GM12878 (cell line): Measurements from ENCODE around the gene EIF3D.

ENCODE experiments used
- BACH1 ChIP-seq: fragments of 450-650 bp; IDR thresholded peaks from 2 replicates; pipeline ENCODE4 v1.6.1; 2017; ENCODE audit warnings: mild to moderate bottlenecking, borderline replicate concordance
- MTA2 ChIP-seq: fragments of 450-650 bp; IDR thresholded peaks from 2 replicates; pipeline ENCODE4 v1.6.1; 2016; ENCODE audit warnings: low read depth, mild to moderate bottlenecking, moderate library complexity
- NFYA ChIP-seq: IDR thresholded peaks from 2 replicates; pipeline ENCODE4 v1.6.1; 2011; ENCODE audit warnings: low read depth, mild to moderate bottlenecking, low read length, improper control_type of control experiment, borderline replicate concordance
- POLR2A ChIP-seq: IDR thresholded peaks from 2 replicates; pipeline ENCODE4 v1.6.1; 2011; ENCODE audit warnings: low read depth, mild to moderate bottlenecking, low read length
- POLR2AphosphoS5 ChIP-seq: IDR thresholded peaks from 2 replicates; pipeline ENCODE4 v1.6.1; 2011; ENCODE audit warnings: mild to moderate bottlenecking, low read length, inconsistent platforms
- RELA ChIP-seq: fragments of 450-650 bp; IDR thresholded peaks from 2 replicates; pipeline ENCODE4 v1.8.0; 2014; ENCODE audit warnings: borderline replicate concordance; ENCODE audit not compliant: partially characterized antibody
- SPI1 ChIP-seq: IDR thresholded peaks from 2 replicates; pipeline ENCODE4 v1.6.1; 2011; ENCODE audit warnings: low read depth, mild to moderate bottlenecking, low read length, moderate library complexity, borderline replicate concordance; ENCODE audit not compliant: insufficient read depth
- YBX1 ChIP-seq: fragments of 450-650 bp; IDR thresholded peaks from 2 replicates; pipeline ENCODE4 v1.6.1; 2016; ENCODE audit warnings: antibody characterized with exemption
- ZNF384 ChIP-seq: IDR thresholded peaks from 2 replicates; pipeline ENCODE4 v1.6.1; 2012; ENCODE audit warnings: low read depth, mild to moderate bottlenecking, low read length, improper control_type of control experiment, borderline replicate concordance
- TF ChIP-seq, protein P1 (sequence below): fragments of 450-650 bp; formaldehyde crosslinking; IDR thresholded peaks from 2 replicates; pipeline ENCODE4 v1.4.0; 2020; ENCODE audit warnings: mild to moderate bottlenecking, moderate library complexity
- TF ChIP-seq, protein P2 (sequence below): fragments of 450-650 bp; formaldehyde crosslinking; IDR thresholded peaks from 2 replicates; pipeline ENCODE4 v1.5.0; 2022; ENCODE audit warnings: mild to moderate bottlenecking, missing genetic modification characterization
- TF ChIP-seq, protein P3 (sequence below), 3 experiments: IDR thresholded peaks in 2 of 3; conservative IDR thresholded peaks in 1 of 3; 2 replicates each; pipeline ENCODE4 v1.5.1; 2011; ENCODE audit warnings: low read depth in 3 of 3, low read length in 3 of 3, mild to moderate bottlenecking in 3 of 3, control low read depth in 2 of 3, moderate library complexity in 2 of 3, inconsistent platforms in 1 of 3, mixed read lengths in 1 of 3; ENCODE audit not compliant: control insufficient read depth in 2 of 3, insufficient read depth in 1 of 3; ENCODE audit errors: extremely low read depth in 1 of 3
- TF ChIP-seq, protein P4 (sequence below): IDR thresholded peaks from 2 replicates; pipeline ENCODE4 v1.6.1; 2011; ENCODE audit warnings: mild to moderate bottlenecking, low read depth, low read length, moderate library complexity; ENCODE audit not compliant: insufficient replicate concordance

DNA sequence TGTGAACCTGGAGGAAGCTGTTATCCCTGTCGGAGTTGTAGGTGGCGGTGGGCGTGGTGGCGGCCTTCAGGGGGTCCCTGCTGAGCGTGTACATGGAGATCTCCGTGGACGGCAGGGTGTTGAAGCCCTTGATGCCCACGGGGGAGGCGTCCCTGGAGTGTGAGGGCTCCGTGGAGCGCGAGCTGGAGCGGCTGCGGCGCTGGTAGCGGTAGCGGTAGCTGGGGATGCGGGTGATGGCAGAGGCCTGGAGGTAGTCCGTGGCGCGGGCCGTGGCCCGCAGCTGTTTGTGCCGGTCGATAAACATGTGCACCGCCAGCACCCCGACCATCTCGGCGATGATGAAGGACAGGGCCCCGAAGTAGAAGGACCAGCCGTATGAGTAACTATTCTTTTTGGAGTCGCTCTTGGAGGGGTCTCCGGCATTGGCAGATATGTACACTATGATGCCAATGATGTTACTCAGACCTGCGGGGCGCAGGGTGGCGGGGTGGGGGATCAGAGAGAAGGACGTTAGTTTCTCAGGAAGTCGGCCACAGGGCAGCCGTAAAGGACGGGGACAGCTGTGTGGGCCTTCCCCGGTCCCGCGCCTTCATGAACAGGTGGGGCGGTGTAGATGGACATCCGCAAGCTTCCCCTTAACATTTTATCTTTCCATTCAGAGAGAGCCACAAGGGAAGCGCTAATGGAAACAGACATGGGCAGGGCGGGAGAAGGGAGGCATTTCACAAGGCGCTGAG lies 35.6 kb upstream of the EIF3D start:
- no peak for TF ChIP-seq SPI1
- TF ChIP-seq POLR2A: no peak
- TF ChIP-seq, protein P1, sequence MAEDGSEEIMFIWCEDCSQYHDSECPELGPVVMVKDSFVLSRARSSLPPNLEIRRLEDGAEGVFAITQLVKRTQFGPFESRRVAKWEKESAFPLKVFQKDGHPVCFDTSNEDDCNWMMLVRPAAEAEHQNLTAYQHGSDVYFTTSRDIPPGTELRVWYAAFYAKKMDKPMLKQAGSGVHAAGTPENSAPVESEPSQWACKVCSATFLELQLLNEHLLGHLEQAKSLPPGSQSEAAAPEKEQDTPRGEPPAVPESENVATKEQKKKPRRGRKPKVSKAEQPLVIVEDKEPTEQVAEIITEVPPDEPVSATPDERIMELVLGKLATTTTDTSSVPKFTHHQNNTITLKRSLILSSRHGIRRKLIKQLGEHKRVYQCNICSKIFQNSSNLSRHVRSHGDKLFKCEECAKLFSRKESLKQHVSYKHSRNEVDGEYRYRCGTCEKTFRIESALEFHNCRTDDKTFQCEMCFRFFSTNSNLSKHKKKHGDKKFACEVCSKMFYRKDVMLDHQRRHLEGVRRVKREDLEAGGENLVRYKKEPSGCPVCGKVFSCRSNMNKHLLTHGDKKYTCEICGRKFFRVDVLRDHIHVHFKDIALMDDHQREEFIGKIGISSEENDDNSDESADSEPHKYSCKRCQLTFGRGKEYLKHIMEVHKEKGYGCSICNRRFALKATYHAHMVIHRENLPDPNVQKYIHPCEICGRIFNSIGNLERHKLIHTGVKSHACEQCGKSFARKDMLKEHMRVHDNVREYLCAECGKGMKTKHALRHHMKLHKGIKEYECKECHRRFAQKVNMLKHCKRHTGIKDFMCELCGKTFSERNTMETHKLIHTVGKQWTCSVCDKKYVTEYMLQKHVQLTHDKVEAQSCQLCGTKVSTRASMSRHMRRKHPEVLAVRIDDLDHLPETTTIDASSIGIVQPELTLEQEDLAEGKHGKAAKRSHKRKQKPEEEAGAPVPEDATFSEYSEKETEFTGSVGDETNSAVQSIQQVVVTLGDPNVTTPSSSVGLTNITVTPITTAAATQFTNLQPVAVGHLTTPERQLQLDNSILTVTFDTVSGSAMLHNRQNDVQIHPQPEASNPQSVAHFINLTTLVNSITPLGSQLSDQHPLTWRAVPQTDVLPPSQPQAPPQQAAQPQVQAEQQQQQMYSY (CRISPR knock-in tag): no peak
- TF ChIP-seq YBX1: no peak
- no peak for TF ChIP-seq ZNF384
- TF ChIP-seq POLR2AphosphoS5: no peak
- TF ChIP-seq, protein P2, sequence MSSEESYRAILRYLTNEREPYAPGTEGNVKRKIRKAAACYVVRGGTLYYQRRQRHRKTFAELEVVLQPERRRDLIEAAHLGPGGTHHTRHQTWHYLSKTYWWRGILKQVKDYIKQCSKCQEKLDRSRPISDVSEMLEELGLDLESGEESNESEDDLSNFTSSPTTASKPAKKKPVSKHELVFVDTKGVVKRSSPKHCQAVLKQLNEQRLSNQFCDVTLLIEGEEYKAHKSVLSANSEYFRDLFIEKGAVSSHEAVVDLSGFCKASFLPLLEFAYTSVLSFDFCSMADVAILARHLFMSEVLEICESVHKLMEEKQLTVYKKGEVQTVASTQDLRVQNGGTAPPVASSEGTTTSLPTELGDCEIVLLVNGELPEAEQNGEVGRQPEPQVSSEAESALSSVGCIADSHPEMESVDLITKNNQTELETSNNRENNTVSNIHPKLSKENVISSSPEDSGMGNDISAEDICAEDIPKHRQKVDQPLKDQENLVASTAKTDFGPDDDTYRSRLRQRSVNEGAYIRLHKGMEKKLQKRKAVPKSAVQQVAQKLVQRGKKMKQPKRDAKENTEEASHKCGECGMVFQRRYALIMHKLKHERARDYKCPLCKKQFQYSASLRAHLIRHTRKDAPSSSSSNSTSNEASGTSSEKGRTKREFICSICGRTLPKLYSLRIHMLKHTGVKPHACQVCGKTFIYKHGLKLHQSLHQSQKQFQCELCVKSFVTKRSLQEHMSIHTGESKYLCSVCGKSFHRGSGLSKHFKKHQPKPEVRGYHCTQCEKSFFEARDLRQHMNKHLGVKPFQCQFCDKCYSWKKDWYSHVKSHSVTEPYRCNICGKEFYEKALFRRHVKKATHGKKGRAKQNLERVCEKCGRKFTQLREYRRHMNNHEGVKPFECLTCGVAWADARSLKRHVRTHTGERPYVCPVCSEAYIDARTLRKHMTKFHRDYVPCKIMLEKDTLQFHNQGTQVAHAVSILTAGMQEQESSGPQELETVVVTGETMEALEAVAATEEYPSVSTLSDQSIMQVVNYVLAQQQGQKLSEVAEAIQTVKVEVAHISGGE (CRISPR knock-in tag): no peak
- TF ChIP-seq, protein P3, sequence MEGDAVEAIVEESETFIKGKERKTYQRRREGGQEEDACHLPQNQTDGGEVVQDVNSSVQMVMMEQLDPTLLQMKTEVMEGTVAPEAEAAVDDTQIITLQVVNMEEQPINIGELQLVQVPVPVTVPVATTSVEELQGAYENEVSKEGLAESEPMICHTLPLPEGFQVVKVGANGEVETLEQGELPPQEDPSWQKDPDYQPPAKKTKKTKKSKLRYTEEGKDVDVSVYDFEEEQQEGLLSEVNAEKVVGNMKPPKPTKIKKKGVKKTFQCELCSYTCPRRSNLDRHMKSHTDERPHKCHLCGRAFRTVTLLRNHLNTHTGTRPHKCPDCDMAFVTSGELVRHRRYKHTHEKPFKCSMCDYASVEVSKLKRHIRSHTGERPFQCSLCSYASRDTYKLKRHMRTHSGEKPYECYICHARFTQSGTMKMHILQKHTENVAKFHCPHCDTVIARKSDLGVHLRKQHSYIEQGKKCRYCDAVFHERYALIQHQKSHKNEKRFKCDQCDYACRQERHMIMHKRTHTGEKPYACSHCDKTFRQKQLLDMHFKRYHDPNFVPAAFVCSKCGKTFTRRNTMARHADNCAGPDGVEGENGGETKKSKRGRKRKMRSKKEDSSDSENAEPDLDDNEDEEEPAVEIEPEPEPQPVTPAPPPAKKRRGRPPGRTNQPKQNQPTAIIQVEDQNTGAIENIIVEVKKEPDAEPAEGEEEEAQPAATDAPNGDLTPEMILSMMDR (IDR thresholded peaks at IDR 0.05 in 2 of 3, conservative IDR thresholded peaks at IDR 0.05 in 1 of 3; ENCODE audit: control insufficient read depth in 2 of 3, extremely low read depth in 1 of 3, insufficient read depth in 1 of 3, low read depth in 3 of 3, low read length in 3 of 3): no peak
- TF ChIP-seq BACH1: no peak
- TF ChIP-seq MTA2: no peak
- TF ChIP-seq NFYA: no peak
- TF ChIP-seq RELA: no peak
- TF ChIP-seq, protein P4, sequence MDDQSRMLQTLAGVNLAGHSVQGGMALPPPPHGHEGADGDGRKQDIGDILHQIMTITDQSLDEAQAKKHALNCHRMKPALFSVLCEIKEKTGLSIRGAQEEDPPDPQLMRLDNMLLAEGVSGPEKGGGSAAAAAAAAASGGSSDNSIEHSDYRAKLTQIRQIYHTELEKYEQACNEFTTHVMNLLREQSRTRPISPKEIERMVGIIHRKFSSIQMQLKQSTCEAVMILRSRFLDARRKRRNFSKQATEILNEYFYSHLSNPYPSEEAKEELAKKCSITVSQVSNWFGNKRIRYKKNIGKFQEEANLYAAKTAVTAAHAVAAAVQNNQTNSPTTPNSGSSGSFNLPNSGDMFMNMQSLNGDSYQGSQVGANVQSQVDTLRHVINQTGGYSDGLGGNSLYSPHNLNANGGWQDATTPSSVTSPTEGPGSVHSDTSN: no peak
